ENCODE measurements around the gene IMMP1L.

Gene IMMP1L

DNA sequence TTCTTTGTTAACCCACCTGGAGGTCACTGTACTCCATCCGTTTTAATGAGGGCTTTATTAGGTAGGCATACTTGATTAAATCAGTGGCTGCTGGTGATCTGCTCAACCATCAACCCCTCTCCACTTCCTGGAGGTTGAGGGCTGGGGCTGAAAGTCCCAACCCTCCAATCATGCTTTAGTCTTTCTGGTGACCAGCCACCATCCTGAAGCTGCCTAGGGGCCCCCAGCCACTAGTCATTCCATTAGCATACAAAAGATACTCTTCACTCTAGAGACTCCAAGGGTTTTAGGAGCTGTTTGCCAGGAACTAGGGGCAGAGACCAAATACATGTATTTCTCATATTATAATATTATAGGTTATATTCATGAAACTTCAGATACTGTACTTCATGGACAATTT is 126.3 kb downstream of the IMMP1L start:
- no peak for ATAC-seq
- DNase-seq: no peak

All from stimulated activated naive CD8-positive, alpha-beta T cell treated with anti-CD3 and anti-CD28 coated beads, Interleukin-15, Interleukin-2, amounts not matched to agents 100 U/mL and 50 U/mL, for 24 hours (primary cell).